CD14-positive monocyte (primary cell): ENCODE measurements around the gene CD2AP. TPM values are rescaled to one million over a fixed set of nuclear protein-coding genes. Genes with fewer than 3 reads are reported as not detected.

Experiments used
- DNase-seq, 3 donors: peaks; one replicate each; pipeline ENCODE4 v3.0.0-alpha.2; 2011 to 2022
- H2AFZ ChIP-seq: 2 replicates; pipeline ENCODE4 v1.6.0; 2012; ENCODE audit warnings: mild to moderate bottlenecking, low read depth, low read length, inconsistent platforms; ENCODE audit not compliant: insufficient read depth, poor library complexity, severe bottlenecking
- H3K27ac ChIP-seq, 2 donors: 1 replicate in 1 of 2; 2 replicates in 1 of 2; pipeline ENCODE4 v1.5.1; 2012 to 2013; ENCODE audit warnings: low read length in 2 of 2, control low read depth in 1 of 2, inconsistent platforms in 1 of 2, low read depth in 1 of 2, mild to moderate bottlenecking in 1 of 2
- H3K27me3 ChIP-seq, 2 donors: one replicate each; pipeline versions ENCODE4 v1.6.0 to v1.6.1; 2011 to 2013; ENCODE audit warnings: low read length in 2 of 2; ENCODE audit not compliant: control insufficient read depth in 2 of 2, insufficient read depth in 2 of 2
- H3K36me3 ChIP-seq, 2 donors: replicated peaks in 1 of 2; 1 replicate in 1 of 2; 2 replicates in 1 of 2; pipeline versions ENCODE4 v1.5.1 to v1.6.1; 2012 to 2013; ENCODE audit warnings: low read length in 2 of 2, control low read depth in 1 of 2, inconsistent platforms in 1 of 2, mild to moderate bottlenecking in 1 of 2; ENCODE audit not compliant: insufficient read depth in 2 of 2, control insufficient read depth in 1 of 2
- H3K4me1 ChIP-seq, 2 donors: 1 replicate in 1 of 2; 2 replicates in 1 of 2; pipeline versions ENCODE4 v1.5.1 to v1.6.1; 2012 to 2013; ENCODE audit warnings: low read length in 2 of 2, control low read depth in 1 of 2, inconsistent platforms in 1 of 2, mild to moderate bottlenecking in 1 of 2, moderate library complexity in 1 of 2; ENCODE audit not compliant: insufficient read depth in 2 of 2, control insufficient read depth in 1 of 2
- H3K4me2 ChIP-seq: replicated peaks from 2 replicates; pipeline ENCODE3; 2012; ENCODE audit warnings: low read length, moderate library complexity, mild to moderate bottlenecking; ENCODE audit not compliant: poor library complexity, severe bottlenecking; ENCODE audit errors: extremely low read depth
- H3K4me3 ChIP-seq, 3 experiments: fragments of 200-600 bp in 1 of 3; sonication (generic) in 1 of 3; replicated peaks in 1 of 3; 1 replicate in 2 of 3; 2 replicates in 1 of 3; pipeline ENCODE4 v1.5.1; 2011 to 2013; ENCODE audit warnings: low read length in 3 of 3, mild to moderate bottlenecking in 3 of 3, control low read depth in 2 of 3, low read depth in 2 of 3, inconsistent platforms in 1 of 3, moderate library complexity in 1 of 3
- H3K79me2 ChIP-seq: 2 replicates; pipeline ENCODE4 v1.6.0; 2012; ENCODE audit warnings: mild to moderate bottlenecking, control low read depth, inconsistent platforms, low read length, moderate library complexity; ENCODE audit not compliant: insufficient read depth
- H3K9ac ChIP-seq: 2 replicates; pipeline ENCODE4 v1.6.0; 2017; ENCODE audit warnings: low read length, mild to moderate bottlenecking; ENCODE audit not compliant: insufficient read depth, poor library complexity, severe bottlenecking
- H3K9me3 ChIP-seq, 2 donors: replicated peaks in 1 of 2; 1 replicate in 1 of 2; 2 replicates in 1 of 2; pipeline versions ENCODE4 v1.5.1 to v1.6.1; 2012 to 2013; ENCODE audit warnings: low read length in 2 of 2, control low read depth in 1 of 2; ENCODE audit not compliant: control insufficient read depth in 1 of 2, insufficient read depth in 1 of 2
- H4K20me1 ChIP-seq: 2 replicates; pipeline ENCODE4 v1.6.0; 2012; ENCODE audit warnings: mild to moderate bottlenecking, low read length, control low read depth, moderate library complexity; ENCODE audit not compliant: insufficient read depth
- H3K27ac Mint-ChIP-seq, 7 donors: one replicate each; pipeline ENCODE4 v1.8.0; 2020; ENCODE audit warnings: mild to moderate bottlenecking in 7 of 7, mixed read lengths in 7 of 7, moderate library complexity in 6 of 7, inconsistent platforms in 2 of 7
- H3K27me3 Mint-ChIP-seq, 3 donors: one replicate each; pipeline ENCODE4 v1.8.0; 2021 to 2022; ENCODE audit warnings: low read depth in 3 of 3, mild to moderate bottlenecking in 3 of 3, mixed read lengths in 3 of 3, moderate library complexity in 3 of 3, inconsistent platforms in 1 of 3
- H3K36me3 Mint-ChIP-seq, 2 donors: one replicate each; pipeline ENCODE4 v1.8.0; 2020; ENCODE audit warnings: mixed read lengths in 2 of 2, inconsistent platforms in 1 of 2, mild to moderate bottlenecking in 1 of 2
- H3K4me1 Mint-ChIP-seq: one replicate; pipeline ENCODE4 v1.8.0; 2020; ENCODE audit warnings: mild to moderate bottlenecking, mixed read lengths
- H3K4me3 Mint-ChIP-seq, 2 donors: one replicate each; pipeline ENCODE4 v1.8.0; 2020; ENCODE audit warnings: mild to moderate bottlenecking in 2 of 2, mixed read lengths in 2 of 2, moderate library complexity in 1 of 2
- H3K9me3 Mint-ChIP-seq, 7 donors: one replicate each; pipeline ENCODE4 v1.8.0; 2020 to 2022; ENCODE audit warnings: mixed read lengths in 7 of 7, mild to moderate bottlenecking in 6 of 7, moderate library complexity in 6 of 7, inconsistent platforms in 2 of 7
- CTCF ChIP-seq: fragments of 200-600 bp; IDR thresholded peaks from one replicate; pipeline ENCODE4 v1.8.0; 2022; ENCODE audit warnings: antibody characterized with exemption, mild to moderate bottlenecking
- WGBS: methylation state at CpG from one replicate; pipeline ENCODE4 v1.1.5; 2013; ENCODE audit warnings: missing lambda C conversion rate; ENCODE audit not compliant: insufficient coverage; 5-methylcytosine and 5-hydroxymethylcytosine counted together
- intact Hi-C, 2 donors: fragments of 100-400 bp; cut with micrococcal nuclease; formaldehyde crosslinking; loops; one replicate each; pipeline versions ENCODE4 v1.15.0 to v1.15.1; 2023
- polyA plus RNA-seq, 3 donors: library from polyadenylated mRNA; depleted of rRNA in 1 of 3; unstranded in 2 of 3; stranded (reverse) in 1 of 3; fragments of 300-500 nt in 2 of 3; fragments of >200 nt in 1 of 3; fragmentation: Illumina TruSeq in 2 of 3; gene quantifications; 1 replicate in 2 of 3; 2 replicates in 1 of 3; pipeline ENCODE4 v1.2.3, GENCODE V29; 2012 to 2021

Gene CD2AP
- polyA plus RNA-seq, 3 donors: 1.5 to 2.4 (median 2.0) TPM

- Histone ChIP-seq H3K27me3 (no peaks in the 10 kb centered on the region), H3K4me1 (no peaks in the 10 kb centered on the region), H3K27ac (no peak overlapping the region), H2AFZ (no peak overlapping the region), H3K4me2 (no peak overlapping the region), H4K20me1 (no peaks in the 10 kb centered on the region), H3K4me3 (no peak overlapping the region), H3K9ac (no peak overlapping the region), H3K36me3 (peaks cover 15 to 28% of the 10 kb centered on the region in 2 donors), H3K9me3 (no peaks in the 10 kb centered on the region), H3K79me2 (no peaks in the 10 kb centered on the region)
- Mint-ChIP-seq H3K27me3 (no peaks in the 10 kb centered on the region), H3K27ac (no peak overlapping the region), H3K36me3 (peaks cover 32 to 34% of the 10 kb centered on the region in 2 donors), H3K4me3 (no peak overlapping the region), H3K9me3 (peaks cover 0 to 3% (median 0%) of the 10 kb centered on the region in 7 donors), H3K4me1 (no peaks in the 10 kb centered on the region)
- 43% methylated on average over 1 of the region's 4 CpGs for WGBS
- intact Hi-C loops: no loop called here
- DNase-seq: no peak
- TF ChIP-seq CTCF: no peak
Observed at GRCh38 chr6:47598367-47598766, 120.8 kb downstream of the CD2AP start.

DNA sequence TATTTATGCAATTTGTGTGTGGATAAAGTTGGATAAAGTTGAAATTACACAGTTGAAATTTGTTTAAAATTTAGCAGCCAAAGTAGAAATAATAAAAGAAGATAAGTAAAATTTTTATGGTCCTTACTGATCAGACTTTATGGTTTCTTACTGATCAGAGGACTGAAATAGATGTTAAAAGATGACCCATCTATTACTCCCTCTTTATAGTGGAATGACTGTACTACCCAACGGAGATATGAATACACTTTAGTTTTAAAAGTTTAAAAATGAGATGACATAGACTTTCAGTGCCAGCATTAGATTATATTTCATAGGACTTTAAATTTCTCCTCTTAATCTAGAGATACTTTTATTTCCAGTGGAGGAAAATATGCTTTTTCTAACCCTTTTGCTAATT lies 121.9 kb downstream of the CD2AP start:
- Mint-ChIP-seq H3K36me3 (peaks cover 32% of the 10 kb centered on the region in 2 donors), H3K9me3 (peaks cover 0 to 3% (median 0%) of the 10 kb centered on the region in 7 donors), H3K4me1 (no peaks in the 10 kb centered on the region), H3K27ac (no peak overlapping the region), H3K27me3 (no peaks in the 10 kb centered on the region), H3K4me3 (no peak overlapping the region)
- no peaks in the 10 kb centered on the region for H3K79me2 ChIP-seq
- H3K9me3 ChIP-seq: no peaks in the 10 kb centered on the region
- no peaks in the 10 kb centered on the region for H3K4me1 ChIP-seq
- no peak for TF ChIP-seq CTCF
- intact Hi-C loops: no loop called here
- peaks cover 15 to 28% of the 10 kb centered on the region in 2 donors for H3K36me3 ChIP-seq
- no peak overlapping the region for H3K4me3 ChIP-seq
- no peaks in the 10 kb centered on the region for H3K27me3 ChIP-seq
- H3K4me2 ChIP-seq: no peak overlapping the region
- DNase-seq: no peak
- H3K9ac ChIP-seq: no peak overlapping the region
- H4K20me1 ChIP-seq: no peaks in the 10 kb centered on the region
- no peak overlapping the region for H3K27ac ChIP-seq
- no peak overlapping the region for H2AFZ ChIP-seq
- WGBS: no CpG with 5 or more reads among the region's 1 CpG
